Lower leg skin (tissue), 4 donors: ENCODE measurements around the gene NCOR1. TPM values are rescaled to one million over a fixed set of nuclear protein-coding genes. Genes with fewer than 3 reads are reported as not detected.
A peak's percentile ranks its signal among the peaks of the same experiment; 100 is the strongest.

Experiments
- DNase-seq, 2 donors: peaks; one replicate each; pipeline ENCODE4 v3.0.0-alpha.2; 2019; ENCODE audit warnings: low spot score in 2 of 2
- H3K4me3 ChIP-seq: fragments of 200-600 bp; sonication (generic); 2 replicates; pipeline ENCODE4 v1.5.1; 2017; ENCODE audit warnings: mild to moderate bottlenecking, low read depth; ENCODE audit not compliant: poor library complexity, severe bottlenecking
- CTCF ChIP-seq, 3 donors: fragments of 450-650 bp; IDR thresholded peaks; one replicate each; pipeline ENCODE4 v1.5.1; 2016; ENCODE audit warnings: antibody characterized with exemption in 3 of 3, mild to moderate bottlenecking in 3 of 3, moderate library complexity in 2 of 3
- POLR2A ChIP-seq, 2 donors: fragments of 450-650 bp; IDR thresholded peaks; one replicate each; pipeline ENCODE4 v1.6.1; 2016 to 2017; ENCODE audit warnings: antibody characterized with exemption in 2 of 2, mild to moderate bottlenecking in 1 of 2, moderate library complexity in 1 of 2
- WGBS, 2 donors: methylation state at CpG; one replicate each; pipeline ENCODE4 v1.1.5; 2018; 5-methylcytosine and 5-hydroxymethylcytosine counted together
- intact Hi-C: fragments of 100-400 bp; cut with DNase I; formaldehyde crosslinking; loops from one replicate; pipeline ENCODE4 v1.15.0; 2023; ENCODE audit warnings: low total_unique reads
- total RNA-seq, 4 donors: library from RNA; depleted of rRNA; stranded (reverse); fragments of >200 nt; gene quantifications; one replicate each; pipeline ENCODE4 v1.1.0, GENCODE V29; 2016

The NCOR1 gene
- total RNA-seq, 4 donors from 2014 or later, result 84.2 to 161 (median 115) TPM

DNA sequence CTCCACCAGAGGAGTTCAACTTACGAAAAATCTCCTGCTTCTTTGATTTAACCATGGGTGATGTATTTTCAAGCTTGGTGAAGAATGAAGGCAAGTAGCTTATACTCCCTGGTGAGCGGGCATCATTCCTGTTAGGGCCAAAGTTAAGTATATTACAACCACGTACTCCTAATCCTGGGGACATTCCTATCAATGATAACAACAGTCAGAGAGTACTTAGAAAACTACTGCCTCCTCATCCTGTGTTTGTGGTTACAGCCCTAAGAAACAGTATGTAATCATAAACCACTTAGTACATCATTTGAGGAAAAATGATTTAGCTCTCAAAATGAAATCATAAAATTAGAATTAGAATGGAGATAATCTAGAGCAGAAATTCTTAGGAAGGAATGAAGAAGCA, 168.4 kb downstream of the NCOR1 start:
- no peak for TF ChIP-seq POLR2A (IDR thresholded peaks at IDR 0.05)
- TF ChIP-seq CTCF (IDR thresholded peaks at IDR 0.05), result no peak
- DNase-seq, result no peak
- 95 to 97% methylated on average over 3 of the region's 3 CpGs for WGBS, 2 donors
- H3K4me3 ChIP-seq, result no peak overlapping the region
- intact Hi-C loops, result no loop called here

- 93% methylated on average over 10 of the region's 10 CpGs for WGBS, 2 donors
- DNase-seq, result no peak
- no peak overlapping the region for H3K4me3 ChIP-seq
- TF ChIP-seq CTCF (IDR thresholded peaks at IDR 0.05) (no peak), POLR2A (IDR thresholded peaks at IDR 0.05) (no peak)
- intact Hi-C loops, result no loop called here
These were observed 170.8 kb downstream of the NCOR1 start for GRCh38 chr17:16044487-16044886.

DNA sequence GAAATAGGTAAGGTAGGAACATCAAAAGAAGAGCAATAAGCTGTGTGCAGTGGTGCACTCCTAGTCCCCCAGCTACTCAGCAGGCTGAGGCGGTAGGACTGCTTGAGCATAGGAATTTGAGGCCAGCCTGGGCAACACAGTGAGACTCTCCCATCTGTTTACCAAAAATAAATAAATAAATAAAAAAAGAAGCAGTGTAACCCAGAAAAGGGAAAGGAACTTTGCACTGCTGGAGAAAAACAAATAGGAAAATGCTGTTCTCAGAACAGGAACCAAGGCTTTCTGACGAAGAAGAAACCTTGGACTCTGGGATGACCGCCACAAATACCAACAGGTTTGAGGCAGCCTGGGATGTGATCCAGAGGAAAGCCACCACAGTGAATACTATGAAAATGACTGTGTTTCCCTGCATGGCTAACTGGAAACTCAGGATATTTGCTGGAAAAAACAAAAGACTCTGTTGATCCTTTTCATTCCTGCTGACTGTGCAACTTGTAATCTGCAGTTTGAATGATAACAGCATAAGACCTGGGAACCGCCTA, 174.6 kb downstream of the NCOR1 start:
- H3K4me3 ChIP-seq, result no peak overlapping the region
- TF ChIP-seq POLR2A (IDR thresholded peaks at IDR 0.05) (no peak), CTCF (IDR thresholded peaks at IDR 0.05) (no peak)
- 94 to 96% methylated on average over 4 of the region's 4 CpGs for WGBS, 2 donors
- intact Hi-C loops, result no loop called here
- no peak for DNase-seq

GRCh38 chr17:16037636-16038035, 177.7 kb downstream of the NCOR1 start:
- TF ChIP-seq POLR2A (IDR thresholded peaks at IDR 0.05), result no peak
- TF ChIP-seq CTCF (IDR thresholded peaks at IDR 0.05), result no peak
- intact Hi-C loops, result no loop called here
- no peak overlapping the region for H3K4me3 ChIP-seq
- DNase-seq, result no peak

DNA sequence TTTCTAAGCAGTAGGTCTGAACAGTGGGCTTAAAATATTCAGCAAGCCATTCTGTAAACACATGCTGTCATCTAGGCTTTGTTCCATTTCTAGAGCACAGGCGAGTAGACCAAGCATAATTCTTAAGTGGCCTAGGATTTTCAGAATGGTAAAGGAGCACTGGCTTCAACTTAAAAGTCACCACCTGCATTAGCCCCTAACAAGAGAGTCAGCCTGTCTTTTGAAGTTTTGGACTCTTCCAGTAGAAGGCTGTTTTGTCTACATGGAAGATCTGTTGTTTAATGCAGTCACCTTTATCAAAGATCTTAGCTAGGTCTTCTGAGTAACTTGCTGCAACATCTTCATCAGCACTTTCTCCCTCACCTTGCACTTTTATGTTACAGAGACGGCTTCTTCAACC, 179.1 kb downstream of the NCOR1 start:
- no peak for TF ChIP-seq CTCF (IDR thresholded peaks at IDR 0.05)
- TF ChIP-seq POLR2A (IDR thresholded peaks at IDR 0.05), result no peak
- H3K4me3 ChIP-seq, result no peak overlapping the region
- intact Hi-C loops, result no loop called here
- 95 to 98% methylated on average over 2 of the region's 2 CpGs for WGBS, 2 donors
- no peak for DNase-seq

- TF ChIP-seq CTCF (IDR thresholded peaks at IDR 0.05) (no peak), POLR2A (IDR thresholded peaks at IDR 0.05) (no peak)
- intact Hi-C loops, result no loop called here
- H3K4me3 ChIP-seq, result no peak overlapping the region
- peak in 1 of 2 donors; percentile 57 for DNase-seq
- 96 to 98% methylated on average over 7 of the region's 7 CpGs for WGBS, 2 donors
These were observed 181.5 kb downstream of the NCOR1 start for GRCh38 chr17:16033729-16034349.
